Kidney (tissue), 14 donors: ENCODE results near the gene CPED1. TPM values are rescaled to one million over a fixed set of nuclear protein-coding genes. Genes with fewer than 3 reads are reported as not detected.
A peak's percentile ranks its signal among the peaks of the same experiment; 100 is the strongest.
"Not testable (repeated sequence)": the region's sequence is repeated elsewhere in the genome, so short reads cannot be mapped to it uniquely, and the experiment has no call there.

Experiments used
- DNase-seq, 5 donors: peaks; one replicate each; pipeline ENCODE4 v3.0.0-alpha.2; 2013 to 2020
- FAIRE-seq: peaks from 2 replicates; lab custom pipeline; 2012; peaks lifted over from hg19 to GRCh38; lab: Jason Lieb, UNC
- H3K27ac ChIP-seq, 2 donors: one replicate each; pipeline ENCODE4 v1.7.0; 2013; ENCODE audit warnings: low read depth in 2 of 2, low read length in 2 of 2, inconsistent platforms in 1 of 2
- H3K27me3 ChIP-seq: one replicate; pipeline ENCODE4 v1.7.1; 2013; ENCODE audit warnings: low read length, inconsistent platforms; ENCODE audit not compliant: control insufficient read depth, insufficient read depth
- H3K36me3 ChIP-seq, 3 donors: one replicate each; pipeline versions ENCODE4 v1.7.0 to v1.7.1; 2013; ENCODE audit warnings: low read length in 3 of 3, control low read depth in 1 of 3, inconsistent platforms in 1 of 3; ENCODE audit not compliant: insufficient read depth in 3 of 3, control insufficient read depth in 2 of 3
- H3K4me1 ChIP-seq, 3 donors: one replicate each; pipeline versions ENCODE4 v1.7.0 to v1.7.1; 2013; ENCODE audit warnings: low read length in 3 of 3, inconsistent platforms in 1 of 3, low read depth in 1 of 3; ENCODE audit not compliant: control insufficient read depth in 2 of 3, insufficient read depth in 2 of 3
- H3K4me3 ChIP-seq, 3 donors: one replicate each; pipeline versions ENCODE4 v1.7.0 to v1.8.1; 2013; ENCODE audit warnings: low read length in 3 of 3, control low read depth in 1 of 3, inconsistent platforms in 1 of 3
- H3K9ac ChIP-seq, 3 donors: one replicate each; pipeline versions ENCODE4 v1.7.0 to v1.7.1; 2013; ENCODE audit warnings: low read length in 3 of 3, control low read depth in 1 of 3, inconsistent platforms in 1 of 3
- H3K9me3 ChIP-seq, 3 donors: one replicate each; pipeline versions ENCODE4 v1.7.0 to v1.7.1; 2013; ENCODE audit warnings: low read length in 3 of 3, control low read depth in 1 of 3, inconsistent platforms in 1 of 3; ENCODE audit not compliant: control insufficient read depth in 2 of 3, insufficient read depth in 1 of 3
- intact Hi-C: fragments of 100-400 bp; cut with DNase I; formaldehyde crosslinking; loops from one replicate; pipeline ENCODE4 v1.11.1; 2022
- polyA plus RNA-seq: library from polyadenylated mRNA; stranded (reverse); fragments of 350-450 nt; fragmentation: Illumina TruSeq; extraction: RNeasy Lipid Tissue Mini Kit (QIAGEN cat#74804); gene quantifications from one replicate; pipeline ENCODE4 v1.2.3, GENCODE V29; 2014; ENCODE audit warnings: low read depth, low replicate concordance; ENCODE audit not compliant: insufficient read depth
- total RNA-seq: library from RNA; stranded (reverse); fragmentation: NEBNext Ultra II Directional; extraction: Animal tissue kit (Norgen Biotek cat#: 25700); gene quantifications from one replicate; pipeline ENCODE4 v1.2.1, GENCODE V29; 2021
- TF ChIP-seq, protein P1 (sequence below): IDR thresholded peaks from 3 replicates; pipeline ENCODE4 v1.5.1; 2012; ENCODE audit warnings: mild to moderate bottlenecking, moderate library complexity, borderline replicate concordance; ENCODE audit not compliant: insufficient read depth; ENCODE audit errors: extremely low read depth
- donor health status: control.
- donor health status: control.
- donor health status: control.
- donor health status: control.
- donor health status: control.
- donor health status: DM: yes; HTN: yes; CAD: no.
- donor health status: Normal renal cell carcinoma (clear cell type).

CPED1 gene
- total and polyA plus RNA-seq, 2 donors from 2014 or later = 2.9 to 16.9 TPM

DNA sequence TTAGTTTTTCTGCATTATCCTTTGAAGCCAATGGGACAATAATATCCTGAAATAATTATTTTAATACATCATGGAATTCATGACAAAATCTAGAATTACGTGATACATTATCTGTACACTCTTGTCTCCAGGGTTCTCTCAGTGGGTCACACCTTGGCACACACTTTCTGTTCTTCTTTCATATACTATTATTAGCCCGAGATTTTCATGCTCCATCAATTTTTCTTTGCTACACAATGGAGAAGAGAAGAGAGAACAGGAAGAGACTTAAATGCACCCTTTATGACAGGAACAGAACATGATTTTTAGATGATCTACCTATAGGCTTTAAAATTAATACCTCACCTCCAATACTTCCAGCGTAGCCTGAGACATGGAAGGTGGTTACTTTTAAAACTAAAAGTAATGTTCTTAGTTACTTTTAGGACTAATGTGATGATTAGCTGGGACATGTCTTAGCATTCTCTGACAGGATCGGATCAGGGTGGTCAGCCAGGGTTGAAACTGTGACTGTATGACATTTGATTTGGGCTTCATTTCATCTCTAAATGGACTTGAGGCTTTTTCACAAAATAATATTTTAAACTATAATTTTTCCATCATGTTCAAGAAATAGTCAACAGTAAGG is 192.0 kb downstream of the CPED1 start:
- intact Hi-C loops = no loop called here
- Histone ChIP-seq H3K9me3 (no peaks in the 10 kb centered on the region), H3K27me3 (no peaks in the 10 kb centered on the region), H3K27ac (no peak overlapping the region), H3K9ac (no peak overlapping the region), H3K4me3 (no peak overlapping the region), H3K4me1 (no peaks in the 10 kb centered on the region), H3K36me3 (no peaks in the 10 kb centered on the region)
- DNase-seq (no peak), FAIRE-seq (no peak)
- TF ChIP-seq, protein P1, sequence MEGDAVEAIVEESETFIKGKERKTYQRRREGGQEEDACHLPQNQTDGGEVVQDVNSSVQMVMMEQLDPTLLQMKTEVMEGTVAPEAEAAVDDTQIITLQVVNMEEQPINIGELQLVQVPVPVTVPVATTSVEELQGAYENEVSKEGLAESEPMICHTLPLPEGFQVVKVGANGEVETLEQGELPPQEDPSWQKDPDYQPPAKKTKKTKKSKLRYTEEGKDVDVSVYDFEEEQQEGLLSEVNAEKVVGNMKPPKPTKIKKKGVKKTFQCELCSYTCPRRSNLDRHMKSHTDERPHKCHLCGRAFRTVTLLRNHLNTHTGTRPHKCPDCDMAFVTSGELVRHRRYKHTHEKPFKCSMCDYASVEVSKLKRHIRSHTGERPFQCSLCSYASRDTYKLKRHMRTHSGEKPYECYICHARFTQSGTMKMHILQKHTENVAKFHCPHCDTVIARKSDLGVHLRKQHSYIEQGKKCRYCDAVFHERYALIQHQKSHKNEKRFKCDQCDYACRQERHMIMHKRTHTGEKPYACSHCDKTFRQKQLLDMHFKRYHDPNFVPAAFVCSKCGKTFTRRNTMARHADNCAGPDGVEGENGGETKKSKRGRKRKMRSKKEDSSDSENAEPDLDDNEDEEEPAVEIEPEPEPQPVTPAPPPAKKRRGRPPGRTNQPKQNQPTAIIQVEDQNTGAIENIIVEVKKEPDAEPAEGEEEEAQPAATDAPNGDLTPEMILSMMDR = no peak

GRCh38 chr7:121181357-121181756 is 192.8 kb downstream of the CPED1 start:
- no peak for DNase-seq
- no peaks in the 10 kb centered on the region for H3K36me3 ChIP-seq
- no peaks in the 10 kb centered on the region for H3K9me3 ChIP-seq
- H3K4me3 ChIP-seq = no peak overlapping the region
- FAIRE-seq = peak; percentile 51
- H3K4me1 ChIP-seq = no peaks in the 10 kb centered on the region
- no peak overlapping the region for H3K9ac ChIP-seq
- H3K27ac ChIP-seq = no peak overlapping the region
- H3K27me3 ChIP-seq = no peaks in the 10 kb centered on the region
- intact Hi-C loops = no loop called here
- TF ChIP-seq, protein P1 = no peak

DNA sequence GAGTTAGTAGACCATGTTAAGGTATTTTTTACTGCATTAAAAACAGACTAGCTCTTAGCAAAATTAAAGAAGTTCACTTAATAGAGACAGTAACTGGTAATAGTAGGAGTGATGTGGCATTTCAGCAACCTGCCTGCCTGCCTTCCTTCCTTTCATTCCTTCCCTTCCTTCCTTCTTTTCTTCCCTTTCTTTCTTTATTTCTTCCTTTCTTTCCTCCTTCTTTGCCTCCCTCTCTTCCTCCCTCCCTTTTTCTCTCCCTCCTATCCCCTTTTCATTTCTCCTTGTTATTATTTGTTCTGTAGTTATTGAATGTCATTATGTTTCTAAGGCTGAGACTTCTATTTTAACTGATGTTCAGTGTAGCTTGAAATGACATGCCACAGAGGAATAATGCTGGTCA is 193.8 kb downstream of the CPED1 start:
- H3K4me1 ChIP-seq = no peaks in the 10 kb centered on the region
- H3K9ac ChIP-seq = no peak overlapping the region
- TF ChIP-seq, protein P1 = no peak
- H3K36me3 ChIP-seq = no peaks in the 10 kb centered on the region
- H3K27me3 ChIP-seq = no peaks in the 10 kb centered on the region
- H3K4me3 ChIP-seq = no peak overlapping the region
- intact Hi-C loops = no loop called here
- H3K27ac ChIP-seq = no peak overlapping the region
- no peaks in the 10 kb centered on the region for H3K9me3 ChIP-seq
- DNase-seq = no peak
- no peak for FAIRE-seq

DNA sequence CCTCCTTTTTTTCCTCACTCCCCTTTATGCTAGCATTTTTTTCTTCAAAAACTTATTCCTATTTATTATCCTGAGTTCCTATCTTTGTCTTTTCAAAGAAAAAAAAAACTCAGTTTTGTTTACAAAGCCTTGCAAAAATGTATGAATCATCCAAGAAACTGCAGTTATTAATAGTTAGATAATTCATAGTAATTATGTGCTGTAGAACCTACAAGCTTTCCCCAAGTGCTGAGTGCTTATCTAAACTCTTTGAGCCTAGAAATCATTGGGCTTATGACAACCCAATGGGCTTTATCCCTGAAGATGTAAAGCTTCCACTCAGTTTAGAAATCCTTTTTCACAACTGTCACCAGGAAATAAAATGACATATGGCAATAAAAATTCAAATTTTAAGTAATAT is 194.4 kb downstream of the CPED1 start:
- TF ChIP-seq, protein P1 = no peak
- Histone ChIP-seq H3K36me3 (no peaks in the 10 kb centered on the region), H3K4me1 (no peaks in the 10 kb centered on the region), H3K4me3 (no peak overlapping the region), H3K9ac (no peak overlapping the region), H3K27me3 (no peaks in the 10 kb centered on the region), H3K27ac (no peak overlapping the region), H3K9me3 (no peaks in the 10 kb centered on the region)
- FAIRE-seq (no peak), DNase-seq (no peak)
- intact Hi-C loops = no loop called here

- H3K27me3 ChIP-seq, H3K4me3 ChIP-seq, H3K27ac ChIP-seq, FAIRE-seq, intact Hi-C loops, H3K9ac ChIP-seq, H3K4me1 ChIP-seq, H3K9me3 ChIP-seq, DNase-seq, H3K36me3 ChIP-seq: not testable (repeated sequence)
These were observed 195.4 kb downstream of the CPED1 start for GRCh38 chr7:121183883-121184282.
